ENCODE results near the gene SENP5.
"Not testable (repeated sequence)": the region's sequence is repeated elsewhere in the genome, so short reads cannot be mapped to it uniquely, and the experiment has no call there.

Gene SENP5

GRCh38 chr3:196849180-196849741, 18.5 kb upstream of the SENP5 start:
- no peak overlapping the region for H3K4me3 Mint-ChIP-seq
- H3K36me3 Mint-ChIP-seq (ENCODE audit: low read depth), result no peaks in the 10 kb centered on the region
- H3K4me1 Mint-ChIP-seq (ENCODE audit: low read depth), result peaks cover 4% of the 10 kb centered on the region
- intact Hi-C loops (cut with micrococcal nuclease), result no loop called here
- H3K27ac Mint-ChIP-seq, result no peak overlapping the region
- H3K27me3 Mint-ChIP-seq, result peaks cover 1% of the 10 kb centered on the region
- H3K9me3 Mint-ChIP-seq, result no peaks in the 10 kb centered on the region

GRCh38 chr3:196863000-196863399, 4.7 kb upstream of the SENP5 start:
- intact Hi-C loops (cut with micrococcal nuclease); H3K9me3 Mint-ChIP-seq; H3K4me1 Mint-ChIP-seq (ENCODE audit: low read depth); H3K27me3 Mint-ChIP-seq; H3K4me3 Mint-ChIP-seq; H3K36me3 Mint-ChIP-seq (ENCODE audit: low read depth); H3K27ac Mint-ChIP-seq: not testable (repeated sequence)

DNA sequence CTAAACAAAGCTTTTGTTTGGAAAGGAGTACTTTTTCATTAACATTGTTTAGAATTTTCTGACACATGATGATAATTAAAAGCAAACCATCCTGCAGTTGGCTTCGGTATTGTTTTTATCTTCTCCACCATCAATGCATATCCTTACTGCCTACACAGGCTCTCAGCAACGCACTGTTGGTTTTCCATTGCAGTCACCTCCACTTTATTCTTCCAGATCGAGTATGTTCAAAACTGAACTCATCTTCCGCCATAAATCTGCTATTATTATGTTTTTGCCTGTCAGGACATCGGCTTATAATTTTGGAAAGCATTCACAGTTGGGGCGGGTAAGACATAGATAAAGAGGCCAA, 589 bp upstream of the SENP5 start:
- H3K27me3 Mint-ChIP-seq, result no peaks in the 10 kb centered on the region

GRCh38 chr3:196868297-196868661, 559 bp downstream of the SENP5 start:
- no peaks in the 10 kb centered on the region for H3K27me3 Mint-ChIP-seq
- H3K27ac Mint-ChIP-seq, result peak overlapping the region; percentile 91
- H3K4me3 Mint-ChIP-seq, result peak overlapping the region; percentile 94
- H3K36me3 Mint-ChIP-seq (ENCODE audit: low read depth), result peaks cover 19% of the 10 kb centered on the region
- peaks cover 21% of the 10 kb centered on the region for H3K4me1 Mint-ChIP-seq (ENCODE audit: low read depth)
- H3K9me3 Mint-ChIP-seq, result no peaks in the 10 kb centered on the region
- intact Hi-C loops (cut with micrococcal nuclease), result no loop called here

More for the DNA sequence above, 589 bp upstream of the SENP5 start:
- intact Hi-C loops (cut with micrococcal nuclease), result loop anchor here (1.0 kb wide), 1 partner anchor 75 kb away; the partner anchor contains the start of gene NCBP2
- peak overlapping the region; percentile 94 for H3K4me3 Mint-ChIP-seq
- H3K27ac Mint-ChIP-seq, result peak overlapping the region; percentile 91
- peaks cover 21% of the 10 kb centered on the region for H3K4me1 Mint-ChIP-seq (ENCODE audit: low read depth)
- H3K9me3 Mint-ChIP-seq, result no peaks in the 10 kb centered on the region
- peaks cover 19% of the 10 kb centered on the region for H3K36me3 Mint-ChIP-seq (ENCODE audit: low read depth)

DNA sequence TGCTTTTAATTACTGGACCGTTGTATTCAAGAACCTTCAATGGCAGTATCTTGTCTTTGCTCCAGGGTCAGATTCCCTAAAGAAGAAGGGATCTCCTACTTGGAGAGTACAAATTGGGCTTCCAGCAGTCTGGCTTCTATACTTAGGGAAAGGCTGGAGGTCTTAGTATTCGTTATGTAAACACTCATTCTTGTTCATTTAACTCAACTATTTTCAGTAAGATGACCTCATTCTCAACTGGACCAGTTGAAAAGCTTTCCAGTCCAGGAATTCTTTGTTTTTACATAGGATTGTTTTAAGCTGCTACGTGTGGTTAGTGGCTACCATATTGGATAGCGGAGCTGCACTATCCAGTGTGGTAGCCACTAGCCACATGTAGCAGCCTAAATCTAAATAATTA, 4.6 kb downstream of the SENP5 start:
- peaks cover 42% of the 10 kb centered on the region for H3K36me3 Mint-ChIP-seq (ENCODE audit: low read depth)
- intact Hi-C loops (cut with micrococcal nuclease), result no loop called here
- H3K4me3 Mint-ChIP-seq, result no peak overlapping the region
- H3K9me3 Mint-ChIP-seq, result no peaks in the 10 kb centered on the region
- no peak overlapping the region for H3K27ac Mint-ChIP-seq
- H3K4me1 Mint-ChIP-seq (ENCODE audit: low read depth), result peaks cover 26% of the 10 kb centered on the region
- H3K27me3 Mint-ChIP-seq, result no peaks in the 10 kb centered on the region

DNA sequence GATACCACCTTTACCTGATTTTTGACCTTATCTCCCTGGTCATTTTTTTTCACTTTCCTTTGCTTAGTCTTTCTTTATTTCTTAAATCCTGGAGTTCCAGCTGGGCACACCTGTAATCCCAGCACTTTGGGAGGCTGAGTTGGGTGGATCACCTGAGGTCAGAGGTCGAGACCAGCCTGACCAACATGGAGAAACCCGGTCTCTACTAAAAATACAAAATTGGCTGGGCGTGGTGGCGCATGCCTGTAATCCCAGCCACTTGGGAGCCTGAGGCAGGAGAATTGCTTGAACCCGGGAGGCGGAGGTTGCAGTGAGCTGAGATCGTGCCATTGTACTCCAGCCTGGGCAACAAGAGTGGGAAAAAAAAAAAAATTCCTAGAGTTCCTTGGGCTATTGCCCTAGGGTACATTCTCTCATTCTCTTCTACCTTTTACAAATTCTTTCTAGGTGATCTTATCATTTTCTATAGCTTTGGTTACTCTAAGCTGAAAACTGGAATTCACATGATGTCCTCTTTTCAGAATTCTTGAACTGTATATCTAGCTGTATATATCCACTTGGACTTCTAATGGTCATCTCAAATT, 6.9 kb downstream of the SENP5 start:
- H3K4me3 Mint-ChIP-seq, H3K9me3 Mint-ChIP-seq: not testable (repeated sequence)
- H3K4me1 Mint-ChIP-seq (ENCODE audit: low read depth), result peaks cover 25% of the 10 kb centered on the region

DNA sequence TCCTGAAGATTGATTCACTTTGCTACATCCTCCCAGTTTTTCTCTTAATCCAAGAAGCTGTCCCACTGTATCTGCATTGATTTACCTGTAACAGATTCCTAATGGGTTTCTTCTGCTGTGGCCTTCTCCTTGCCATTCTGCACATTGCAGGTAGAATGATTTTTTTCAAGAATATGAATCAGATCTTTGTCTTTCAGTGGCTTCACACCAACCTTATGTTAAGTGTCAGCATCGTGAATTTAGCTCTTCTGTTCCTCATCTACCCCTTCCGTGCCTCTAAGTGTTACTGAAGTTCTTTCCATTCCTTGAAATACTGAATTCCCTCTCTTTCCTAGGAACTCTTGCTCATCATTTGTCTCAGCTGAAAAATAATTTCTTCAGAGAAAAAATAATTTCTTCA, 7.5 kb downstream of the SENP5 start:
- Mint-ChIP-seq H3K27ac (no peak overlapping the region), H3K4me1 (ENCODE audit: low read depth) (peaks cover 25% of the 10 kb centered on the region), H3K4me3 (no peak overlapping the region), H3K9me3 (no peaks in the 10 kb centered on the region), H3K36me3 (ENCODE audit: low read depth) (peaks cover 36% of the 10 kb centered on the region), H3K27me3 (no peaks in the 10 kb centered on the region)
- intact Hi-C loops (cut with micrococcal nuclease), result no loop called here

More for the DNA sequence above, 6.9 kb downstream of the SENP5 start:
- intact Hi-C loops (cut with micrococcal nuclease); H3K27ac Mint-ChIP-seq; H3K27me3 Mint-ChIP-seq: not testable (repeated sequence)
- peaks cover 36% of the 10 kb centered on the region for H3K36me3 Mint-ChIP-seq (ENCODE audit: low read depth)

- H3K27me3 Mint-ChIP-seq, result no peaks in the 10 kb centered on the region
- intact Hi-C loops (cut with micrococcal nuclease), result no loop called here
- H3K4me3 Mint-ChIP-seq, result no peak overlapping the region
- H3K36me3 Mint-ChIP-seq (ENCODE audit: low read depth), result peaks cover 55% of the 10 kb centered on the region
- H3K9me3 Mint-ChIP-seq, result no peaks in the 10 kb centered on the region
- peaks cover 13% of the 10 kb centered on the region for H3K4me1 Mint-ChIP-seq (ENCODE audit: low read depth)
- no peak overlapping the region for H3K27ac Mint-ChIP-seq
Observed at GRCh38 chr3:196883361-196883760, 15.6 kb downstream of the SENP5 start.

- H3K9me3 Mint-ChIP-seq, result no peaks in the 10 kb centered on the region
- H3K36me3 Mint-ChIP-seq (ENCODE audit: low read depth), result peaks cover 67% of the 10 kb centered on the region
- no peak overlapping the region for H3K4me3 Mint-ChIP-seq
- H3K27me3 Mint-ChIP-seq, result no peaks in the 10 kb centered on the region
- no peak overlapping the region for H3K27ac Mint-ChIP-seq
- peaks cover 7% of the 10 kb centered on the region for H3K4me1 Mint-ChIP-seq (ENCODE audit: low read depth)
- intact Hi-C loops (cut with micrococcal nuclease), result no loop called here
Observed at GRCh38 chr3:196886144-196886543, 18.4 kb downstream of the SENP5 start.

DNA sequence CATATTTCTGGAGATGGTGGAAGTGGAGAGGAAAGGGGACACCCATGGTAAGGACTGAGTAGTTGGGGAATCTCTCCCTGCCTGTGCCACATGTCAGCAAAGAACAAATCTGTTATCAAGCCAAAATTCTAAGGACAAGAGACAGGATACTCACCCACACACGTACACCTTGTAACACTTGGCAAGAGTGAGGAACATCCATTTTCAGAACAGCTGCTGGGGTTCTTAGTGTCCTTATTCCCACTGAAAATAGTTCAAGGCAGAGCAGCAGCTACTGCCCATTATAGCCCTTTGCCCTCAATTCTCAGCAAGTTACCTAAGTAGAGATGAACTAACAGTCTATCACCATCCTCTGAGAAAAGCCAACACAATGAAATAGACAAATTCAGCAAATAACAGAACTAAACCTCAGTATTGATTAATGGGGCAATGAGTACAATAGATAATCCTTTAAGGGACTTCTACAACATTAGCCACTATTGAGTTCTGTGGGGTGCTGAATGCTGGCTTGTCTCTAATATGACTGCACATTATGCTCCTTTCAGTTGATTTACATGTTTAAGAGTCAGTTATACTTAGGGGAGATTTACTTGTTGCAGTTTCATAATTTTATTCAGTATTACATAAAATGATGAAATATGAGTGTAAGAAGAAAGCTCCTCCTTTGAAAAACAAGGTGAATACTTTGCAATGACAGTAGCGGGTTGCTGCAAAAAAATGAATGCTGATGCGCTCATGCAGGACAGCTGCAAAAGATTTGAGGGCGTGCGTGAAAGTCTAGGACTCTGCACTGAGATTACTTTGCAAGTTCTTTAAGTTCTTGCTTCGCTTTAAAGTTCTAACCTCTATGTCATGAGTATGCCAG, 22.4 kb downstream of the SENP5 start:
- Mint-ChIP-seq H3K4me3 (no peak overlapping the region), H3K27me3 (no peaks in the 10 kb centered on the region), H3K27ac (no peak overlapping the region)

DNA sequence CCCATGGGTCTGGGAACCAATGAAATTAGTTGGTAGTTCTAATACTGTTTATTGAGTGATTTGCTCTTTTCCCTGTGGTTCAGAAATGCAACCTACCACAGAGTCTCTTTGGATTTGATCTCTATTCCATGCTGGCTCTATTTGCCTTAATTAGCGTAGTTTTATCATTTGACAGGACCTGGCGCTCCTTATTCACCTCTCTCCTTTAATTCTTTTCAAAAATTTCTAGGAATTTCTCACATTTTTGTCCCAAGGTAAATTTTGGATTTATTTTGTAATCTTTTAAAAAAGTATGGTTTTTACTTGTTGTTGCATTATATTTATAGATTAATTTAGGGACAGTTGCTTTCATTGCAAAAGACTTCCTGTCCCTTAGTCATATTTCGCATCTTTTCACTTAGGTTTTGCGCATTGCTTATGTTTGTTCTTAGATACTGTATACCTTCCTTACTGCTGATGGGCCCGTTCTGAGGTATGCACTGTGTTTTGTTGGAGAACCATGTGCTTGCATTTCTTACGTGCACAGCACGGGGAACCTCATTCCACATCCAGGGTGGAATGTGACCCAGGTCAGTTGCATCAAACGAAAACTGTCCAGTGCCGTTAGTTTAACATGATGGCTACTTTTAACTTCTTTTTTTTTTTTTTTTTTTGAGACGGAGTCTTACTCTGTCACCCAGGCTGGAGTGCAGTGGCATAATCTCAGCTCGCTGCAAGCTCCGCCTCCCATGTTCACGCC, 27.0 kb downstream of the SENP5 start:
- intact Hi-C loops (cut with micrococcal nuclease), result no loop called here
- Mint-ChIP-seq H3K36me3 (ENCODE audit: low read depth) (peaks cover 11% of the 10 kb centered on the region), H3K27ac (no peak overlapping the region), H3K27me3 (no peaks in the 10 kb centered on the region), H3K4me3 (no peak overlapping the region), H3K4me1 (ENCODE audit: low read depth) (no peaks in the 10 kb centered on the region), H3K9me3 (no peaks in the 10 kb centered on the region)

More for the DNA sequence above, 22.4 kb downstream of the SENP5 start:
- H3K36me3 Mint-ChIP-seq (ENCODE audit: low read depth), result peaks cover 51% of the 10 kb centered on the region
- H3K4me1 Mint-ChIP-seq (ENCODE audit: low read depth), result no peaks in the 10 kb centered on the region
- no peaks in the 10 kb centered on the region for H3K9me3 Mint-ChIP-seq
- intact Hi-C loops (cut with micrococcal nuclease), result no loop called here

- Mint-ChIP-seq H3K36me3 (ENCODE audit: low read depth) (peaks cover 23% of the 10 kb centered on the region), H3K27ac (no peak overlapping the region), H3K9me3 (no peaks in the 10 kb centered on the region), H3K4me3 (no peak overlapping the region), H3K4me1 (ENCODE audit: low read depth) (no peaks in the 10 kb centered on the region), H3K27me3 (no peaks in the 10 kb centered on the region)
- intact Hi-C loops (cut with micrococcal nuclease), result no loop called here
Observed at GRCh38 chr3:196896229-196896628, 28.5 kb downstream of the SENP5 start.

DNA sequence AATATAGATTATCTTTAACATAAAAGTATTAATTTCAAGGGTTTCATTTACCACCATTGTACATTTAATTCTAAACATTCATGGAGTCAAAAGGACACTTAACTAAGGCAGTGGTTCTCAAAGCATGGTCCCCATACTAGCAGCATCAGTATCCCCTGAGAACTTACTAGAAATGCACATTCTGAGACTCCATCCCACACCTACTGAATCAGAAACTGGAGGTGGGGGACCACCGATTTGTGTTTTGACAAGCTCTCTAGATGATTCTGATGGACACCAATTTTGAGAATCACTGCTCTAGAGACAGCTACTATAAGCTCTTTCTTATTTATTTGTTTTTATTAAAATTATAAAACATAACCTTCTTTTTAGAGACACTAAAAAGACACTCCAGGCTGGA, 34.0 kb downstream of the SENP5 start:
- H3K4me3 Mint-ChIP-seq, result no peak overlapping the region
- H3K9me3 Mint-ChIP-seq, result no peaks in the 10 kb centered on the region
- H3K36me3 Mint-ChIP-seq (ENCODE audit: low read depth), result peaks cover 62% of the 10 kb centered on the region
- intact Hi-C loops (cut with micrococcal nuclease), result no loop called here
- no peaks in the 10 kb centered on the region for H3K27me3 Mint-ChIP-seq
- no peaks in the 10 kb centered on the region for H3K4me1 Mint-ChIP-seq (ENCODE audit: low read depth)
- no peak overlapping the region for H3K27ac Mint-ChIP-seq

DNA sequence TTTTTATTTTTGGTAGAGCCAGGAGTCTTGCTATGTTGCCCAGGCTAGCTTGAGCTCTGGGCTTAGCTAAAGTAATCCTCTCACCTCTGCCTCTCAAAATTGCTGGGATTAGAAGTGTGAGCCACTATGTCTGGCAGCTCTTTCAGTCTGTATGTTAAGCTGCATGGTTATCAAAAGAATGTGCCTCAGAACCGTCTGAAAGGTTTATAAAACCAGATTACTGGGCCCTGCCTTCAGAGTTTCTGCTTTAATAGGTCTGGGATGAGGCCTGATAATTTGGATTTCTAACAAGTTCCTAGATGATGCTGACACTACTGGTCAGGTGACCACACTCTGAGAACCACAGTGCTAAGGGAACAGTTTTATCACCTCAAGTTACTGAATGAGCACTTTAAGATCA, 34.6 kb downstream of the SENP5 start:
- Mint-ChIP-seq H3K4me1 (ENCODE audit: low read depth) (no peaks in the 10 kb centered on the region), H3K36me3 (ENCODE audit: low read depth) (peaks cover 68% of the 10 kb centered on the region), H3K27ac (no peak overlapping the region), H3K9me3 (no peaks in the 10 kb centered on the region), H3K27me3 (no peaks in the 10 kb centered on the region), H3K4me3 (no peak overlapping the region)
- intact Hi-C loops (cut with micrococcal nuclease), result no loop called here
